ENCODE results near the gene SAMD4B. TPM values are rescaled to one million over a fixed set of nuclear protein-coding genes. Genes with fewer than 3 reads are reported as not detected.

The SAMD4B gene
- total RNA-seq, 1 experiment from 2014 or later = 163 TPM

- Histone ChIP-seq H3F3A (ENCODE audit: insufficient read depth, low read depth) (peaks cover 26% of the 10 kb centered on the region), H3K36me3 (ENCODE audit: low read depth) (peaks cover 15% of the 10 kb centered on the region; the same call in 1 of the 2 replicates), H3K9me2 (ENCODE audit: insufficient read depth) (no peaks in the 10 kb centered on the region), H3K79me2 (ENCODE audit: low read depth) (no peaks in the 10 kb centered on the region), H3K27ac (peak overlapping the region; percentile 65), H3K27me3 (ENCODE audit: insufficient read depth, low read depth) (no peaks in the 10 kb centered on the region), H2AFZ (no peak overlapping the region), H3K4me2 (peak overlapping the region; percentile 35), H3K4me1 (replicated peaks; ENCODE audit: insufficient read depth) (peaks cover 20% of the 10 kb centered on the region), H3K4me3 (no peak overlapping the region), H4K20me1 (ENCODE audit: insufficient read depth) (no peaks in the 10 kb centered on the region; the same call in 1 of the 2 replicates), H3K9me3 (ENCODE audit: insufficient read depth, low read depth) (no peaks in the 10 kb centered on the region)
- BruUV-seq (replicated peaks) = no TSS peak
- CTCF ChIA-PET = interaction anchor here (0.6 to 0.9 kb wide), 2 partner anchors 9 to 10 kb away, joined by 3 to 4 read pairs; no protein-coding TSS in a partner anchor
- peak; percentile 45 to 47 for DNase-seq
- TF ChIP-seq, protein P1, sequence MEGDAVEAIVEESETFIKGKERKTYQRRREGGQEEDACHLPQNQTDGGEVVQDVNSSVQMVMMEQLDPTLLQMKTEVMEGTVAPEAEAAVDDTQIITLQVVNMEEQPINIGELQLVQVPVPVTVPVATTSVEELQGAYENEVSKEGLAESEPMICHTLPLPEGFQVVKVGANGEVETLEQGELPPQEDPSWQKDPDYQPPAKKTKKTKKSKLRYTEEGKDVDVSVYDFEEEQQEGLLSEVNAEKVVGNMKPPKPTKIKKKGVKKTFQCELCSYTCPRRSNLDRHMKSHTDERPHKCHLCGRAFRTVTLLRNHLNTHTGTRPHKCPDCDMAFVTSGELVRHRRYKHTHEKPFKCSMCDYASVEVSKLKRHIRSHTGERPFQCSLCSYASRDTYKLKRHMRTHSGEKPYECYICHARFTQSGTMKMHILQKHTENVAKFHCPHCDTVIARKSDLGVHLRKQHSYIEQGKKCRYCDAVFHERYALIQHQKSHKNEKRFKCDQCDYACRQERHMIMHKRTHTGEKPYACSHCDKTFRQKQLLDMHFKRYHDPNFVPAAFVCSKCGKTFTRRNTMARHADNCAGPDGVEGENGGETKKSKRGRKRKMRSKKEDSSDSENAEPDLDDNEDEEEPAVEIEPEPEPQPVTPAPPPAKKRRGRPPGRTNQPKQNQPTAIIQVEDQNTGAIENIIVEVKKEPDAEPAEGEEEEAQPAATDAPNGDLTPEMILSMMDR (conservative IDR thresholded peaks at IDR 0.05) = no peak
- no peak for TF ChIP-seq EZH2 (IDR thresholded peaks at IDR 0.05; ENCODE audit: low read depth)
- POLR2A ChIA-PET (ENCODE audit: unreplicated experiment) = interaction anchor here (1.3 kb wide), 1 partner anchor 41 kb away, joined by 14 read pairs; no protein-coding TSS in a partner anchor
- intact Hi-C loops (cut with micrococcal nuclease; ENCODE audit: unreplicated experiment) = no loop called here
Observed at GRCh38 chr19:39362682-39363657, 20.7 kb downstream of the SAMD4B start.

DNA sequence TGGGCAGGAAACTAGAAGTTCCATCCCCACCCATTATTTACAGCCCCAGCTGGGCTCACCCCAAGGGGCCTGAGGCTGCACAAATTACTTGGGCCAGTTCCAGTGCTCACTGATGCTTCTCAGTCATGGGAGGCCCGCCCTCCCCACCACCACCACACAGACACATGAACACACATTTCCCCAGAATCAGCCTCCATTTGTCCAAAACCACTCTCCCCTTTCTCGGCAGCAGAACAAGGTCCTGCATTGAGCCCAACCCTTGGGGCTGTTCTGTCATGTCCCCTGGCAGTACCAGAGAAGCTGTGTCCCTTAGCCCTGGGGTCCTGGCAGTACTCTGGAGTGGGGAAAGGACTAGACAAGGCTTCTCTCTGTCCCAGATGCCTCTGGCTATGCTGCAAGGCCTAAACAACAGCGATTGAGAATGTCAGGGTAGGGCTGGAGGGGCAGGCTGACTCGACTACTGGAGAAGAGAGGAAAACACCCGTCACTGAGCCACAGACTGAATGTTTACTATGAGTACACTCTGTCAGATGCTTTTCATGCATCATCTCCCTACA lies 21.8 kb downstream of the SAMD4B start:
- Histone ChIP-seq H3K36me3 (ENCODE audit: low read depth) (peaks cover 15% of the 10 kb centered on the region; the same call in 1 of the 2 replicates), H2AFZ (no peak overlapping the region), H4K20me1 (ENCODE audit: insufficient read depth) (no peaks in the 10 kb centered on the region), H3K9me3 (ENCODE audit: insufficient read depth, low read depth) (no peaks in the 10 kb centered on the region), H3F3A (ENCODE audit: insufficient read depth, low read depth) (peaks cover 26% of the 10 kb centered on the region), H3K79me2 (ENCODE audit: low read depth) (no peaks in the 10 kb centered on the region), H3K4me2 (no peak overlapping the region), H3K4me1 (replicated peaks; ENCODE audit: insufficient read depth) (peaks cover 20% of the 10 kb centered on the region), H3K4me3 (no peak overlapping the region), H3K9me2 (ENCODE audit: insufficient read depth) (no peaks in the 10 kb centered on the region), H3K27ac (0 out of 2 replicates have a peak overlapping the region, but pooled peaks have one; percentile 65), H3K27me3 (ENCODE audit: insufficient read depth, low read depth) (no peaks in the 10 kb centered on the region)
- intact Hi-C loops (cut with micrococcal nuclease; ENCODE audit: unreplicated experiment) = no loop called here
- BruUV-seq (replicated peaks) = no TSS peak
- POLR2A ChIA-PET (ENCODE audit: unreplicated experiment) = no interaction called here
- no peak for TF ChIP-seq EZH2 (IDR thresholded peaks at IDR 0.05; ENCODE audit: low read depth)
- TF ChIP-seq, protein P1 (conservative IDR thresholded peaks at IDR 0.05) = no peak
- no peak for DNase-seq
- CTCF ChIA-PET = interaction anchor here (0.6 kb wide), 1 partner anchor 69 kb away, joined by 3 read pairs; no protein-coding TSS in a partner anchor

- Histone ChIP-seq H3K9me2 (ENCODE audit: insufficient read depth) (no peaks in the 10 kb centered on the region), H3K4me1 (replicated peaks; ENCODE audit: insufficient read depth) (peaks cover 20% of the 10 kb centered on the region), H3K27me3 (ENCODE audit: insufficient read depth, low read depth) (no peaks in the 10 kb centered on the region), H3K4me3 (no peak overlapping the region), H4K20me1 (ENCODE audit: insufficient read depth) (peaks cover 3% of the 10 kb centered on the region; the same call in 1 of the 2 replicates), H3F3A (ENCODE audit: insufficient read depth, low read depth) (peaks cover 28% of the 10 kb centered on the region), H3K4me2 (no peak overlapping the region), H3K9me3 (ENCODE audit: insufficient read depth, low read depth) (no peaks in the 10 kb centered on the region), H2AFZ (no peak overlapping the region), H3K79me2 (ENCODE audit: low read depth) (no peaks in the 10 kb centered on the region), H3K36me3 (ENCODE audit: low read depth) (peaks cover 16% of the 10 kb centered on the region), H3K27ac (no peak overlapping the region)
- no peak for DNase-seq
- intact Hi-C loops (cut with micrococcal nuclease; ENCODE audit: unreplicated experiment) = no loop called here
- TF ChIP-seq, protein P1 (conservative IDR thresholded peaks at IDR 0.05) = no peak
- no peak for TF ChIP-seq EZH2 (IDR thresholded peaks at IDR 0.05; ENCODE audit: low read depth)
- POLR2A ChIA-PET (ENCODE audit: unreplicated experiment) = no interaction called here
- BruUV-seq (replicated peaks) = no TSS peak
- CTCF ChIA-PET = no interaction called here
Observed at GRCh38 chr19:39365531-39365930, 23.3 kb downstream of the SAMD4B start.
